Astrocyte (in vitro differentiated cells and primary cell): ENCODE measurements around the gene SPP2. TPM values are rescaled to one million over a fixed set of nuclear protein-coding genes. Genes with fewer than 3 reads are reported as not detected.

Source experiments
- DNase-seq: peaks from one replicate; pipeline ENCODE4 v3.0.0-alpha.2; 2010; ENCODE audit warnings: low read depth
- FAIRE-seq: peaks from 2 replicates; lab custom pipeline; 2011; peaks lifted over from hg19 to GRCh38; lab: Jason Lieb, UNC
- H2AFZ ChIP-seq: 2 replicates; pipeline ENCODE4 v1.6.0; 2012; ENCODE audit warnings: low read depth, low read length, inconsistent platforms
- H3K27ac ChIP-seq: 2 replicates; pipeline ENCODE4 v1.5.1; 2011; ENCODE audit warnings: low read depth, low read length, inconsistent platforms
- H3K27me3 ChIP-seq: 2 replicates; pipeline ENCODE4 v1.6.0; 2011; ENCODE audit warnings: low read length, inconsistent platforms; ENCODE audit not compliant: insufficient read depth
- H3K36me3 ChIP-seq: 2 replicates; pipeline ENCODE4 v1.5.1; 2011; ENCODE audit warnings: low read length, inconsistent platforms; ENCODE audit not compliant: insufficient read depth
- H3K4me1 ChIP-seq: 2 replicates; pipeline ENCODE4 v1.5.1; 2011; ENCODE audit warnings: low read length, inconsistent platforms; ENCODE audit not compliant: insufficient read depth
- H3K4me2 ChIP-seq: 2 replicates; pipeline ENCODE4 v1.6.0; 2012; ENCODE audit warnings: low read length, inconsistent platforms
- H3K4me3 ChIP-seq: 2 replicates; pipeline ENCODE4 v1.5.1; 2011; ENCODE audit warnings: low read depth, mild to moderate bottlenecking, low read length, inconsistent platforms; ENCODE audit not compliant: insufficient read depth
- H3K79me2 ChIP-seq: 2 replicates; pipeline ENCODE4 v1.6.0; 2012; ENCODE audit warnings: mild to moderate bottlenecking, low read length, inconsistent platforms; ENCODE audit not compliant: insufficient read depth
- H3K9ac ChIP-seq: 2 replicates; pipeline ENCODE4 v1.6.0; 2012; ENCODE audit warnings: mild to moderate bottlenecking, low read length, inconsistent platforms
- H3K9me3 ChIP-seq: 2 replicates; pipeline ENCODE4 v1.5.1; 2012; ENCODE audit warnings: low read depth, mild to moderate bottlenecking, low read length, inconsistent platforms; ENCODE audit not compliant: insufficient read depth
- H4K20me1 ChIP-seq: 2 replicates; pipeline ENCODE4 v1.6.0; 2012; ENCODE audit warnings: low read length, inconsistent platforms; ENCODE audit not compliant: insufficient read depth
- H3K27ac Mint-ChIP-seq: one replicate; pipeline ENCODE4 v1.8.0; 2021; ENCODE audit warnings: mild to moderate bottlenecking, mixed read lengths; ENCODE audit not compliant: unreplicated experiment
- H3K27me3 Mint-ChIP-seq: one replicate; pipeline ENCODE4 v1.8.0; 2021; ENCODE audit warnings: low read depth, mixed read lengths; ENCODE audit not compliant: unreplicated experiment
- H3K36me3 Mint-ChIP-seq: one replicate; pipeline ENCODE4 v1.8.0; 2021; ENCODE audit warnings: low read depth, mixed read lengths; ENCODE audit not compliant: unreplicated experiment
- H3K4me1 Mint-ChIP-seq: one replicate; pipeline ENCODE4 v1.8.0; 2021; ENCODE audit warnings: low read depth, mixed read lengths; ENCODE audit not compliant: unreplicated experiment
- H3K4me3 Mint-ChIP-seq: one replicate; pipeline ENCODE4 v1.8.0; 2021; ENCODE audit warnings: mild to moderate bottlenecking, moderate library complexity, mixed read lengths; ENCODE audit not compliant: unreplicated experiment
- H3K9me3 Mint-ChIP-seq: one replicate; pipeline ENCODE4 v1.8.0; 2021; ENCODE audit warnings: mild to moderate bottlenecking, mixed read lengths; ENCODE audit not compliant: unreplicated experiment
- CTCF ChIP-seq: IDR thresholded peaks from 2 replicates; pipeline ENCODE4 v1.5.1; 2011; ENCODE audit warnings: low read depth, mild to moderate bottlenecking, inconsistent platforms, low read length, moderate library complexity; ENCODE audit not compliant: insufficient read depth
- EZH2 ChIP-seq: IDR thresholded peaks from 2 replicates; pipeline ENCODE4 v1.6.1; 2012; ENCODE audit warnings: mild to moderate bottlenecking, low read length, inconsistent platforms; ENCODE audit not compliant: insufficient read depth
- total RNA-seq: library from RNA; stranded (reverse); gene quantifications from 2 replicates; pipeline ENCODE4 v1.2.1, GENCODE V29; 2021

The SPP2 gene
- total RNA-seq, 1 donor from 2014 or later, result not detected

- Mint-ChIP-seq H3K27me3 (no peaks in the 10 kb centered on the region), H3K9me3 (peaks cover 5% of the 10 kb centered on the region), H3K4me1 (peaks cover 1% of the 10 kb centered on the region), H3K36me3 (no peaks in the 10 kb centered on the region), H3K27ac (no peak overlapping the region), H3K4me3 (no peak overlapping the region)
- H3K9me3 ChIP-seq, result no peaks in the 10 kb centered on the region
- H2AFZ ChIP-seq, result no peak overlapping the region
- no peaks in the 10 kb centered on the region for H3K79me2 ChIP-seq
- H3K27ac ChIP-seq, result no peak overlapping the region
- no peaks in the 10 kb centered on the region for H4K20me1 ChIP-seq
- H3K4me3 ChIP-seq, result no peak overlapping the region
- no peaks in the 10 kb centered on the region for H3K4me1 ChIP-seq
- no peak overlapping the region for H3K9ac ChIP-seq
- TF ChIP-seq EZH2, result no peak
- TF ChIP-seq CTCF, result no peak
- no peaks in the 10 kb centered on the region for H3K27me3 ChIP-seq
- FAIRE-seq (no peak), DNase-seq (no peak)
- no peaks in the 10 kb centered on the region for H3K36me3 ChIP-seq
- no peak overlapping the region for H3K4me2 ChIP-seq
Measured at GRCh38 chr2:234102112-234102511, 51.6 kb downstream of the SPP2 start.

- FAIRE-seq (no peak), DNase-seq (no peak)
- Mint-ChIP-seq H3K27me3 (peaks cover 5% of the 10 kb centered on the region), H3K27ac (no peak overlapping the region), H3K9me3 (peaks cover 5% of the 10 kb centered on the region), H3K4me1 (peaks cover 1% of the 10 kb centered on the region), H3K4me3 (no peak overlapping the region), H3K36me3 (no peaks in the 10 kb centered on the region)
- Histone ChIP-seq H3K4me1 (no peaks in the 10 kb centered on the region), H3K79me2 (no peaks in the 10 kb centered on the region), H3K9ac (no peak overlapping the region), H3K4me2 (no peak overlapping the region), H3K36me3 (no peaks in the 10 kb centered on the region), H3K4me3 (no peak overlapping the region), H3K9me3 (no peaks in the 10 kb centered on the region), H3K27me3 (no peaks in the 10 kb centered on the region), H2AFZ (no peak overlapping the region), H3K27ac (no peak overlapping the region), H4K20me1 (no peaks in the 10 kb centered on the region)
- TF ChIP-seq EZH2 (no peak), CTCF (no peak)
Measured at GRCh38 chr2:234107861-234108260, 57.4 kb downstream of the SPP2 start.

GRCh38 chr2:234109321-234109720 is 58.8 kb downstream of the SPP2 start:
- no peaks in the 10 kb centered on the region for H3K9me3 ChIP-seq
- no peaks in the 10 kb centered on the region for H3K27me3 ChIP-seq
- peaks cover 5% of the 10 kb centered on the region for H3K9me3 Mint-ChIP-seq
- no peaks in the 10 kb centered on the region for H3K36me3 ChIP-seq
- no peaks in the 10 kb centered on the region for H4K20me1 ChIP-seq
- TF ChIP-seq EZH2 (no peak), CTCF (no peak)
- no peak overlapping the region for H3K4me3 ChIP-seq
- H3K79me2 ChIP-seq, result no peaks in the 10 kb centered on the region
- no peak overlapping the region for H3K27ac ChIP-seq
- H3K36me3 Mint-ChIP-seq, result no peaks in the 10 kb centered on the region
- no peak overlapping the region for H2AFZ ChIP-seq
- FAIRE-seq (no peak), DNase-seq (no peak)
- no peaks in the 10 kb centered on the region for H3K4me1 ChIP-seq
- H3K4me1 Mint-ChIP-seq, result peaks cover 1% of the 10 kb centered on the region
- H3K9ac ChIP-seq, result no peak overlapping the region
- no peak overlapping the region for H3K4me3 Mint-ChIP-seq
- H3K27ac Mint-ChIP-seq, result no peak overlapping the region
- no peak overlapping the region for H3K4me2 ChIP-seq
- peaks cover 5% of the 10 kb centered on the region for H3K27me3 Mint-ChIP-seq
